ENCODE data around the gene UNK. TPM values are rescaled to one million over a fixed set of nuclear protein-coding genes. Genes with fewer than 3 reads are reported as not detected.

The UNK gene
- total and polyA plus RNA-seq, 2 experiments from 2014 or later = 35.9 to 37.8 TPM

GRCh38 chr17:75752405-75752709 lies 32.2 kb upstream of the UNK start:
- Histone ChIP-seq H3K27me3 (no peaks in the 10 kb centered on the region), H3K27ac (no peak overlapping the region), H3K9me3 (ENCODE audit: low read depth) (no peaks in the 10 kb centered on the region), H3K36me3 (no peaks in the 10 kb centered on the region), H3K4me3 (no peak overlapping the region), H3K4me1 (ENCODE audit: low read depth) (no peaks in the 10 kb centered on the region)
- TF ChIP-seq CTCF (IDR thresholded peaks at IDR 0.05; ENCODE audit: low read depth, low read length) = no peak
- no peak for DNase-seq (ENCODE audit: low read depth in 1 of 2, low spot score in 1 of 2)

- H3K36me3 ChIP-seq = no peaks in the 10 kb centered on the region
- H3K4me3 ChIP-seq = no peak overlapping the region
- TF ChIP-seq CTCF (IDR thresholded peaks at IDR 0.05; ENCODE audit: low read depth, low read length) = no peak
- DNase-seq (ENCODE audit: low read depth in 1 of 2, low spot score in 1 of 2) = no peak
- H3K27me3 ChIP-seq = no peaks in the 10 kb centered on the region
- no peak overlapping the region for H3K27ac ChIP-seq
- no peaks in the 10 kb centered on the region for H3K4me1 ChIP-seq (ENCODE audit: low read depth)
- no peaks in the 10 kb centered on the region for H3K9me3 ChIP-seq (ENCODE audit: low read depth)
Observed at GRCh38 chr17:75752802-75753513, 31.6 kb upstream of the UNK start.

GRCh38 chr17:75753514-75754377 lies 30.9 kb upstream of the UNK start:
- Histone ChIP-seq H3K4me3 (peak overlapping the region; percentile 14), H3K9me3 (ENCODE audit: low read depth) (no peaks in the 10 kb centered on the region), H3K4me1 (ENCODE audit: low read depth) (no peaks in the 10 kb centered on the region), H3K27ac (no peak overlapping the region), H3K27me3 (no peaks in the 10 kb centered on the region), H3K36me3 (no peaks in the 10 kb centered on the region)
- TF ChIP-seq CTCF (IDR thresholded peaks at IDR 0.05; ENCODE audit: low read depth, low read length) = peak; percentile 58
- peak; percentile 82 for DNase-seq (ENCODE audit: low read depth in 1 of 2, low spot score in 1 of 2)

GRCh38 chr17:75754378-75755204 lies 30.0 kb upstream of the UNK start:
- H3K27ac ChIP-seq = no peak overlapping the region
- H3K27me3 ChIP-seq = no peaks in the 10 kb centered on the region
- no peak for DNase-seq (ENCODE audit: low read depth in 1 of 2, low spot score in 1 of 2)
- no peak for TF ChIP-seq CTCF (IDR thresholded peaks at IDR 0.05; ENCODE audit: low read depth, low read length)
- no peaks in the 10 kb centered on the region for H3K36me3 ChIP-seq
- H3K4me1 ChIP-seq (ENCODE audit: low read depth) = no peaks in the 10 kb centered on the region
- H3K9me3 ChIP-seq (ENCODE audit: low read depth) = no peaks in the 10 kb centered on the region
- H3K4me3 ChIP-seq = no peak overlapping the region

GRCh38 chr17:75755205-75755901 lies 29.3 kb upstream of the UNK start:
- Histone ChIP-seq H3K9me3 (ENCODE audit: low read depth) (no peaks in the 10 kb centered on the region), H3K4me1 (ENCODE audit: low read depth) (no peaks in the 10 kb centered on the region), H3K36me3 (no peaks in the 10 kb centered on the region), H3K27ac (no peak overlapping the region), H3K4me3 (no peak overlapping the region), H3K27me3 (no peaks in the 10 kb centered on the region)
- TF ChIP-seq CTCF (IDR thresholded peaks at IDR 0.05; ENCODE audit: low read depth, low read length) = no peak
- DNase-seq (ENCODE audit: low read depth in 1 of 2, low spot score in 1 of 2) = no peak
